Measurements from ENCODE around the gene KLHDC9.
"Not testable (repeated sequence)": the region's sequence is repeated elsewhere in the genome, so short reads cannot be mapped to it uniquely, and the experiment has no call there.

Gene KLHDC9

GRCh38 chr1:161098210-161099068 lies at the start of gene KLHDC9:
TSS of gene KLHDC9 (plus strand) at chr1:161098361. CDS start at chr1:161098536, 175 bp downstream.
- peak in 48 of 51 donors; percentile 17 to 93 (median 69) for DNase-seq

- DNase-seq: no peak
Observed at GRCh38 chr1:161048949-161049722, 49.0 kb upstream of the KLHDC9 start.

- no peak for DNase-seq
Observed at GRCh38 chr1:161051219-161051618, 46.9 kb upstream of the KLHDC9 start.

GRCh38 chr1:161052899-161053298 lies 45.3 kb upstream of the KLHDC9 start:
- DNase-seq: no peak

GRCh38 chr1:161054232-161054631 lies 43.9 kb upstream of the KLHDC9 start:
- no peak for DNase-seq

- DNase-seq: no peak
Observed at GRCh38 chr1:161054805-161055204, 43.4 kb upstream of the KLHDC9 start.

- DNase-seq: no peak
Observed at GRCh38 chr1:161059293-161059692, 38.9 kb upstream of the KLHDC9 start.

GRCh38 chr1:161061419-161061818 lies 36.7 kb upstream of the KLHDC9 start:
- DNase-seq: no peak

- DNase-seq: not testable (repeated sequence)
Observed at GRCh38 chr1:161063936-161064335, 34.2 kb upstream of the KLHDC9 start.

GRCh38 chr1:161065681-161066080 lies 32.5 kb upstream of the KLHDC9 start:
- DNase-seq: not testable (repeated sequence)

- no peak for DNase-seq
Observed at GRCh38 chr1:161066694-161067093, 31.5 kb upstream of the KLHDC9 start.

- DNase-seq: peak in 27 of 51 donors; percentile 1 to 41 (median 19)
Observed at GRCh38 chr1:161068306-161069234, 29.6 kb upstream of the KLHDC9 start.

- DNase-seq: no peak
Observed at GRCh38 chr1:161069241-161069640, 28.9 kb upstream of the KLHDC9 start.

GRCh38 chr1:161069731-161070270 lies 28.4 kb upstream of the KLHDC9 start, which contains the start of gene ARHGAP30:
TSS of gene ARHGAP30 (minus strand) at chr1:161069891. CDS start at chr1:161069624, 267 bp downstream.
- peak in 37 of 51 donors; percentile 0 to 65 (median 23) for DNase-seq

- DNase-seq: no peak
Observed at GRCh38 chr1:161070761-161071160, 27.4 kb upstream of the KLHDC9 start.

GRCh38 chr1:161071886-161072371 lies 26.2 kb upstream of the KLHDC9 start:
- peak in 12 of 51 donors; percentile 2 to 38 (median 10) for DNase-seq

GRCh38 chr1:161072751-161073449 lies 25.3 kb upstream of the KLHDC9 start:
- no peak for DNase-seq

GRCh38 chr1:161073474-161074121 lies 24.6 kb upstream of the KLHDC9 start:
- DNase-seq: no peak

GRCh38 chr1:161074676-161075368 lies 23.3 kb upstream of the KLHDC9 start:
- DNase-seq: no peak

All from hypothalamus (tissue), 51 donors.